ENCODE measurements around the gene SEC24D. TPM values are rescaled to one million over a fixed set of nuclear protein-coding genes. Genes with fewer than 3 reads are reported as not detected.

SEC24D gene
- total RNA-seq, 2 experiments from 2014 or later = 33.1 to 36.1 TPM

DNA sequence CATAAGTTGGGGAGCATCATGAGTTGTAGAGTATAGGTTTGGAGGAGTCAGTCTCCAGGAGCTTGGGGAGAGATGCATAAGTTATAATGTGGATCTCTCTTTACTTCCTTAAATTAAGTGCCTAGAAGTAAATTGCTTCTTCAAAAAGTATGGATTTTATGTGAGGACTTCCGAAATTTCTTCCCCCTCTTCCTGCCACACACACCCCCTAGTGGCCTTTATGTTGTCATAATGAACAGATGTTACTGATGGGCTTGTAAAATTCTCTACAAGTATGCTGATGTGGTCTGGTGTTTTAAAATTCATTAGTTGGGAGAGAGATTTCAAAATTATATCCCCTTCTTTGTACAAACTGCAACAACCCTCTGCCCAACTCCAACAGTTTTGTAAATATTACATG is 153.0 kb downstream of the SEC24D start:
- Mint-ChIP-seq H3K27ac (no peak overlapping the region), H3K4me3 (no peak overlapping the region), H3K36me3 (ENCODE audit: low read depth) (peaks cover 5% of the 10 kb centered on the region), H3K4me1 (peaks cover 36% of the 10 kb centered on the region), H3K27me3 (peaks cover 4% of the 10 kb centered on the region), H3K9me3 (no peaks in the 10 kb centered on the region)
- CTCF ChIA-PET = no interaction called here
- POLR2A ChIA-PET = no interaction called here
- no peak for DNase-seq

DNA sequence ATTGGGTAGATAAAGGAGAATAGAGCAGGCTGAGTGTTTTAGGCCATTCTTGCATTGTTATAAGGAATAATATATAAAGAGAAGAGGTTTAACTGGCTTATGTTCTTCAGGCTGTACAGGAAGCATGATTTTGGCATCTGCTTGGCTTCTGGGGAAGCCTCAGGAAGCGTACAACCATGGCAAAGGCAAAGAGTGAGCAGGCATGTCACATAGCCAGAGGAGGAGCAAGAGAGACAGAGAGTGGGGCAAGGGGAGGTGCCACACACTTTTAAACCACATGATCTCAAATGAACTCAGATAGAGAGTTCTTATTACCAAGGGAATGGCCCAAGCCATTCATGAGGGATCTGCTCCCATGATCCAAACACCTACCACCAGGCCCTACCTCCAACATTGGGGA is 155.1 kb downstream of the SEC24D start:
- POLR2A ChIA-PET = no interaction called here
- Mint-ChIP-seq H3K9me3 (no peaks in the 10 kb centered on the region), H3K27me3 (peaks cover 4% of the 10 kb centered on the region), H3K36me3 (ENCODE audit: low read depth) (no peaks in the 10 kb centered on the region), H3K27ac (no peak overlapping the region), H3K4me3 (no peak overlapping the region), H3K4me1 (peaks cover 18% of the 10 kb centered on the region)
- no peak for DNase-seq
- CTCF ChIA-PET = no interaction called here

DNA sequence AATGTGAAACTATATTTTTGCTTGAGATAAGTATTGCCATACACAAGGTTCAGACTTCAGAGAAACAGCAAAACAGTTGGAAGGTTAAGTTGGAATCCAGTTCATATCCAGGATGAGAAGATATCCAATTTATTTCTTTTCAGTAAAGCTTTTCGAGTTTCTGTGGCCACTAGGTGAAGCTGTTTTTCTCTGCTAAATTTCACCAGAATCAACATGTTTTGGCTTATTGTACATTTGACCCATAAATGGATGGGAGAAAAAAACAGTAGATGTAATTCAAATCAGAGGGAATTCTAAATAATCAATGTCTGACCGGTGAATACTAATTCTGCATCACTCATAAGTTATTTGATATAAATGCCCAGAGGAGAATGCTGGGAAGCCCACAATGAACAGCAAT is 159.8 kb downstream of the SEC24D start:
- Mint-ChIP-seq H3K4me3 (no peak overlapping the region), H3K9me3 (no peaks in the 10 kb centered on the region), H3K27me3 (no peaks in the 10 kb centered on the region), H3K27ac (no peak overlapping the region), H3K4me1 (no peaks in the 10 kb centered on the region), H3K36me3 (ENCODE audit: low read depth) (no peaks in the 10 kb centered on the region)
- no peak for DNase-seq
- CTCF ChIA-PET = interaction anchor here (0.5 kb wide), 1 partner anchor 1806 kb away, joined by 3 read pairs; no protein-coding TSS in a partner anchor
- POLR2A ChIA-PET = no interaction called here

Other genes starting within 250 kb of the SEC24D start
- gene METTL14, start 150.7 kb downstream of the SEC24D start, total RNA-seq = 10 to 100 TPM; 46.1 to 48.3 TPM
- 1 to 10 TPM; 1.2 to 1.4 TPM for gene SYNPO2, start 52.7 kb upstream of the SEC24D start, total RNA-seq